GM18868 (cell line): ENCODE data around the gene AFF3.
"Not testable (repeated sequence)": the region's sequence is repeated elsewhere in the genome, so short reads cannot be mapped to it uniquely, and the experiment has no call there.

Experiments
- ATAC-seq: cut with Tn5 transposase; IDR thresholded peaks from one replicate; pipeline ENCODE4 v1.9.1; 2021; ENCODE audit warnings: mild to moderate bottlenecking, moderate library complexity; ENCODE audit not compliant: unreplicated experiment

AFF3 gene

DNA sequence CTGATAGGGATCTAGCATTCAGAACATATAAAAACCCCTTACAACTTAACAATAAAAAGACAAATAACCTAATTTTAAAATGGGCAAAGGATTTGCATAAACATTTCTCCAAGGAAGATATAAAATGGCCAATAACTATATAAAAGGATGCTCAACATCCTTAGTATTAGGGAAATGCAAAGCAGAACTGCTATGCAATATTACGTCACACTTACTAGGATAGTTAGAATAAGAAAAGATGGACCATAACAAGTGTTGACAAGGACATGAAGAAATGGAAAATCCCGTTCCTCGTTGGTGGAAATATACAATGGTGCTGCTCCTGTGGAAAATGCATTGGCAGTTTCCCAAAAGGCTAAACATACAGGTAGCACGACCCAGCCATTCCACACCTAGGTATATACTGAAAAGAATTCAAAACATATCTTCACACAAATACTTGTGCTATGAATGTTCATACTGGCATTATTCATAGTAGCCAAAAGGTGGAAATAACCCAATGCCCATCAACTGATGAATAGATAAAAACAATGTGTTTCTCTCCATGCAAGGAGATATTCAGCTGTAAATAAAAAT lies 604.4 kb downstream of the AFF3 start:
- ATAC-seq: no peak

DNA sequence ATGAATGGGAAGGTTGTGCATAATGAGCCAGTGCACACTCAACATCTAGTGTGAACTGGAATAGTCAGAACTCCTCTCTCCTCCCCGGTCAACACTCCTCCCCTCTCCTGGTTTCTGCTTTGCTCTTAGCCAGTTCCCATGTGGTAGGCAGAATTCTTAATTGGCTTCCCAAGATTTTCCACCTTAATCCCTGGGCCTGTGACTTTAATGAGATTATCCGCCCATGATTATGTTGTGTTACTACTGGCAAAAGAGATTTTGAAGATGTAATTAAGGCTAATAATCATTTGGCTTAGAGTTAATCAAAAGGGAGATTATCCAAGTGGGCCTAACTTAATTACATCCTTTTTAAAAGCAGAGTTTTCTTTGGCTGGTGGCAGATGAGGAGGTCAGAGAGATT lies 618.3 kb downstream of the AFF3 start:
- ATAC-seq: no peak

GRCh38 chr2:99522157-99522556 lies 620.2 kb downstream of the AFF3 start:
- ATAC-seq: no peak

GRCh38 chr2:99520813-99521212 lies 621.6 kb downstream of the AFF3 start:
- ATAC-seq: no peak

DNA sequence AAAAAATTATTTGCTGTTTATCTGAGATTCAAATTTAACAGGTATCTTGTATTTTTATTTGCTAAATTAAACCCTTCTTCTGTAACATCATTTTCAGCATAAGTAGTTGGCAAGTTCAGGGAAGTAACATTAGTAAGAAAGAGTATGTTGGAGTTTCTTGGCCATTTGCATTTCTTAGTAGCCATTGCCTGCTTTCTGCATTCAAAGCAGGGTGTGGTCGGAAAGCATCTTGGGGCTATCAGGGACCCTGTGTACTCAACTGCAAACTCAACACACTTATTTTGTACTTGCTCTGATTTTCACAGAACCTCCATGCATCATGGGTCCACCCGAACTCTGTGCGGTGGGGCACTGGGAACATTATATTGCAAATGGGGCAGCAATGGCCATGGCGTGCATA lies 622.2 kb downstream of the AFF3 start:
- no peak for ATAC-seq

DNA sequence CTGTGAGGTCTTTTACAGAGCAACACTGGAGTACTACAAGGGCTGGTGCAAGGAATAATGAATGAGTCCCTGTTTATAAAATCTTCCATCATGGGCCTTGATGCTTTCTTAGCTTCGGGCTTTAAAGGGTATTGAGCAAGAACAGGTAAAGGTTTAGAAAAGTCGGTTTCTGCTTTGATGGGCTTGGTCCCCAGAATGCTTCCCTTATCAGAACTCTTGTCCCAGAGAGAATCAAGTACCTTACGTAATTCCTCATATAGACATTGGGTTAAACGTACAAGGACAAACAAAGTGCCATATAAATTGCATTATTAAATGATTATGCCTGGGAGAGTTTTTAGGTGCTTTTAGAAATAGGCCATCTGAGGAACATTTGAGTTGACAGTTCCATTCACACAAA lies 628.0 kb downstream of the AFF3 start:
- ATAC-seq: no peak

DNA sequence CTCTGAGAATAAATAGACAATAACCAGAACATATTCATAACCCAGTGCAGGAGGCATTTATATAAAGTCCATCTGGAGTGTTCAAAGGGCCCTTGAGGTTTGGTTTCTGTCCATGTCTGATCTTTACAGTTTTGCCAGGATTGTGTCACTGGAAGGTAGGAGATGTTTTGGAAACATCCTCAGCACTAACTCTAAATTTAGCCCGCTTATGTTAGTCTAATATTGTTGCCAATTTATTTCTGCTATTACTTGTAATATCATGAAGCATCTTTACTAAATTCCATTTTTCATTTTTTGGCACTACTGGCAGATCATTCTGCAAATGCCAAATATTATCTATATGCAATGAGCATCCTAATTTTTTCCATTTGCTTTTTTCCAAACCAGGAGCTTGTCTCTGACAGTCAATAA lies 630.2 kb downstream of the AFF3 start:
- ATAC-seq: no peak

DNA sequence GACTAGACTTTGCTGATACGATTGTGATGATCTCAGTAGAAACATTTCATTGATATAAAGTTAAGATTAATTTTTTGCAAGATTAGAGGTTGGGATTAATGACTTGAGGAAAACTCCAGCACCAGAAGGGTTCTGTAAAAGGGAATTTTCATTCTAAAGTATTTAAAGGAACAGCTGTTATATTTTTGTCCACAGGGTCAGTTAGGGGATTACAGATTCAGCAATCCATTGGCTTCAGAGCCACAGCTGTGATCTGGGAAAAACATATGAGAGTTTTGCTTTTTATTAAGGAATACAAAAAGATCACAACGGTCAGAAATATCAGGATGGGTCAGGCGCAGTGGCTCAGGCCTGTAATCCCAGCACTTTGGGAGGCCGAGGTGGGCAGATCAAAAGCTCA lies 633.0 kb downstream of the AFF3 start:
- no peak for ATAC-seq

GRCh38 chr2:99507937-99508818 lies 634.2 kb downstream of the AFF3 start:
- no peak for ATAC-seq

GRCh38 chr2:99504844-99505584 lies 637.4 kb downstream of the AFF3 start:
- no peak for ATAC-seq

DNA sequence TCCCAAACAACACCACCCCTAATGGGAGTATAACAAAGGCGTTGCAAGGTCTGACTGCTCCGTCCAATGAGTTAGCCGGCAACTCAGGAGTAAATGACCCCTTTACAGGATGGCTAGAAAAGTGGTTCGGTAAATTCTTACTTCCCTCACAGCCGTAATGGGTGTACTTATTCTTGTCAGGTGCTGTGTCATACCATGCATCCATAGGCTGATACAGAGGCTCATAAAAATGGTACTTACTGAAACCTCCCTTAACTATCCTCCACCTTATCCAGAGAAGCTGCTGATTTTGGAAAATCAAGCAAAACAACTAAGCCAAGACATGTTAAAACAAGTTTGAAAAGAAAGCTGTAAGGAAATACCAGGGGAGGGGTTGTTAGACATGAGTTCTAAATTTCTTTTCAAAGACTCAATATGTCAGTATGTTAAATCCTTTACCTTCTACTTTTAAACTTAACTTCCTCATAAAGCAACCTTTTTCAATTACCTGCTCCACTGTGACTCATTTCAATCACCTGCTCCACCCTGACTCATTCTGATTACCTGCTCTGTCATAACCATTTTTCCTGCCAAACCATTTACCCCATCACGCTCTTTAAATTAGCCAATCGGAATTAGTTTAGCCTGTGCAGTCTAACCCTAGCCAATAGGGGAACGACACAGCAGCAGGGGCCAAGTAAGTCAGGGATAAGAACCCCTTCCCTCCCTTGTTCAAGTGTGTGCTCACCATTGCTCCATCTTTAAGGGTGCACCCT lies 638.6 kb downstream of the AFF3 start:
- not testable (repeated sequence) for ATAC-seq

DNA sequence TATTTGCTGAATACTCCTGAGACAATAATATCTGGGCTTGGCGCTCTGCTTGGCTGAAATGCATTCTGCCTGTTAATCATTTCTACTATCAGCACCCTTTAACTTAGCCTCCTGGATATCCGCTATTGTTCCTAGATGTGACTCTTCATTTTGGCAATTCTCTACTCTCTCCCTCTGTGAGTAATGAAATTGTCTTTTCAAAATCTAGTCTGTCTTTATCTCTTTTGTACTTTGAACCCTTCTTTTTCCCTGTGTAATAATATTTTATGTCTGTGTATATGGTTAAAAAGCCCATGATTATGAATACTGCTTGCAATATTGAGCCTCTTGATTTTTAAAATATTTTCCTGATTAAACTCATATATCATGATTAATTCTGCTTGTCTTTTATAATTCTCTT lies 646.4 kb downstream of the AFF3 start:
- no peak for ATAC-seq
